Uterus (tissue), 2 donors: Measurements from ENCODE around the gene PWWP2B.

ENCODE experiments used
- POLR2A ChIP-seq, 2 donors: fragments of 450-650 bp; IDR thresholded peaks; one replicate each; pipeline ENCODE4 v1.6.1; 2016; ENCODE audit warnings: antibody characterized with exemption in 2 of 2, mild to moderate bottlenecking in 1 of 2, moderate library complexity in 1 of 2
- TF ChIP-seq, protein P1 (sequence below), 4 experiments: fragments of 200-600 bp in 2 of 4; fragments of 450-650 bp in 2 of 4; sonication (generic) in 2 of 4; IDR thresholded peaks; one replicate each; pipeline ENCODE4 v1.5.1; 2016 to 2019; ENCODE audit warnings: antibody characterized with exemption in 4 of 4, mild to moderate bottlenecking in 2 of 4, moderate library complexity in 1 of 4

GRCh38 chr10:132456881-132457280 lies 59.9 kb downstream of the PWWP2B start:
- TF ChIP-seq, protein P1, sequence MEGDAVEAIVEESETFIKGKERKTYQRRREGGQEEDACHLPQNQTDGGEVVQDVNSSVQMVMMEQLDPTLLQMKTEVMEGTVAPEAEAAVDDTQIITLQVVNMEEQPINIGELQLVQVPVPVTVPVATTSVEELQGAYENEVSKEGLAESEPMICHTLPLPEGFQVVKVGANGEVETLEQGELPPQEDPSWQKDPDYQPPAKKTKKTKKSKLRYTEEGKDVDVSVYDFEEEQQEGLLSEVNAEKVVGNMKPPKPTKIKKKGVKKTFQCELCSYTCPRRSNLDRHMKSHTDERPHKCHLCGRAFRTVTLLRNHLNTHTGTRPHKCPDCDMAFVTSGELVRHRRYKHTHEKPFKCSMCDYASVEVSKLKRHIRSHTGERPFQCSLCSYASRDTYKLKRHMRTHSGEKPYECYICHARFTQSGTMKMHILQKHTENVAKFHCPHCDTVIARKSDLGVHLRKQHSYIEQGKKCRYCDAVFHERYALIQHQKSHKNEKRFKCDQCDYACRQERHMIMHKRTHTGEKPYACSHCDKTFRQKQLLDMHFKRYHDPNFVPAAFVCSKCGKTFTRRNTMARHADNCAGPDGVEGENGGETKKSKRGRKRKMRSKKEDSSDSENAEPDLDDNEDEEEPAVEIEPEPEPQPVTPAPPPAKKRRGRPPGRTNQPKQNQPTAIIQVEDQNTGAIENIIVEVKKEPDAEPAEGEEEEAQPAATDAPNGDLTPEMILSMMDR (IDR thresholded peaks at IDR 0.05): no peak
- TF ChIP-seq POLR2A (IDR thresholded peaks at IDR 0.05): no peak
